ENCODE data around the gene SDF2. TPM values are rescaled to one million over a fixed set of nuclear protein-coding genes. Genes with fewer than 3 reads are reported as not detected.
"Not testable (repeated sequence)": the region's sequence is repeated elsewhere in the genome, so short reads cannot be mapped to it uniquely, and the experiment has no call there.

SDF2 gene
- total RNA-seq, 1 experiment from 2014 or later, result 39.7 TPM

GRCh38 chr17:28669918-28670317, 8.2 kb upstream of the SDF2 start:
- peaks cover 56% of the 10 kb centered on the region for H3K79me2 ChIP-seq (ENCODE audit: low read length)
- peaks cover 52% of the 10 kb centered on the region for H3K36me3 ChIP-seq (ENCODE audit: insufficient read depth, low read length)

GRCh38 chr17:28667870-28668269, 6.2 kb upstream of the SDF2 start:
- H3K36me3 ChIP-seq (ENCODE audit: insufficient read depth, low read length), result peaks cover 41% of the 10 kb centered on the region
- peaks cover 72% of the 10 kb centered on the region for H3K79me2 ChIP-seq (ENCODE audit: low read length)

More at GRCh38 chr17:28669918-28670317, 8.2 kb upstream of the SDF2 start:
- Histone ChIP-seq H3K9me3 (ENCODE audit: low read length) (no peaks in the 10 kb centered on the region), H3K4me3 (ENCODE audit: low read length) (no peak overlapping the region), H3K4me2 (ENCODE audit: low read depth, low read length, poor library complexity, severe bottlenecking) (no peak overlapping the region), H3K27me3 (ENCODE audit: low read length) (no peaks in the 10 kb centered on the region), H3K27ac (ENCODE audit: low read length) (no peak overlapping the region), H3K9me2 (replicated peaks; ENCODE audit: insufficient read depth, low read length) (no peaks in the 10 kb centered on the region), H2AFZ (ENCODE audit: low read length) (no peak overlapping the region), H3K4me1 (ENCODE audit: low read length) (peaks cover 14% of the 10 kb centered on the region), H4K20me1 (ENCODE audit: insufficient read depth, low read depth, low read length) (peaks cover 24% of the 10 kb centered on the region), H3K9ac (ENCODE audit: low read length) (no peak overlapping the region)
- DNase-seq, result no peak

GRCh38 chr17:28665994-28666393, 4.3 kb upstream of the SDF2 start:
- Histone ChIP-seq H3K4me1 (ENCODE audit: low read length) (peaks cover 37% of the 10 kb centered on the region), H3K36me3 (ENCODE audit: insufficient read depth, low read length) (peaks cover 28% of the 10 kb centered on the region), H4K20me1 (ENCODE audit: insufficient read depth, low read depth, low read length) (peaks cover 31% of the 10 kb centered on the region), H3K27me3 (ENCODE audit: low read length) (no peaks in the 10 kb centered on the region), H3K4me3 (ENCODE audit: low read length) (no peak overlapping the region), H3K9me2 (replicated peaks; ENCODE audit: insufficient read depth, low read length) (no peaks in the 10 kb centered on the region), H2AFZ (ENCODE audit: low read length) (no peak overlapping the region), H3K9ac (ENCODE audit: low read length) (no peak overlapping the region), H3K79me2 (ENCODE audit: low read length) (peaks cover 88% of the 10 kb centered on the region), H3K9me3 (ENCODE audit: low read length) (no peaks in the 10 kb centered on the region), H3K4me2 (ENCODE audit: low read depth, low read length, poor library complexity, severe bottlenecking) (peak overlapping the region; percentile 5), H3K27ac (ENCODE audit: low read length) (peak overlapping the region; percentile 97)
- peak; percentile 55 for DNase-seq

More at GRCh38 chr17:28667870-28668269, 6.2 kb upstream of the SDF2 start:
- Histone ChIP-seq H3K4me3 (ENCODE audit: low read length) (no peak overlapping the region), H3K9ac (ENCODE audit: low read length) (no peak overlapping the region), H3K4me2 (ENCODE audit: low read depth, low read length, poor library complexity, severe bottlenecking) (no peak overlapping the region), H3K4me1 (ENCODE audit: low read length) (peaks cover 34% of the 10 kb centered on the region), H3K9me3 (ENCODE audit: low read length) (no peaks in the 10 kb centered on the region), H4K20me1 (ENCODE audit: insufficient read depth, low read depth, low read length) (peaks cover 31% of the 10 kb centered on the region), H3K9me2 (replicated peaks; ENCODE audit: insufficient read depth, low read length) (no peaks in the 10 kb centered on the region), H3K27me3 (ENCODE audit: low read length) (no peaks in the 10 kb centered on the region), H2AFZ (ENCODE audit: low read length) (no peak overlapping the region), H3K27ac (ENCODE audit: low read length) (no peak overlapping the region)
- DNase-seq, result no peak

GRCh38 chr17:28663723-28664122, 2.0 kb upstream of the SDF2 start:
- H2AFZ ChIP-seq (ENCODE audit: low read length), result no peak overlapping the region
- H3K4me3 ChIP-seq (ENCODE audit: low read length), result peak overlapping the region; percentile 87
- H3K27ac ChIP-seq (ENCODE audit: low read length), result peak overlapping the region; percentile 97
- no peak for DNase-seq
- no peaks in the 10 kb centered on the region for H3K9me2 ChIP-seq (replicated peaks; ENCODE audit: insufficient read depth, low read length)
- H3K4me2 ChIP-seq (ENCODE audit: low read depth, low read length, poor library complexity, severe bottlenecking), result peak overlapping the region; percentile 85
- H3K79me2 ChIP-seq (ENCODE audit: low read length), result peaks cover 86% of the 10 kb centered on the region
- H3K4me1 ChIP-seq (ENCODE audit: low read length), result peaks cover 42% of the 10 kb centered on the region
- peak overlapping the region; percentile 94; the same call in 1 of the 2 replicates for H3K9ac ChIP-seq (ENCODE audit: low read length)
- H3K36me3 ChIP-seq (ENCODE audit: insufficient read depth, low read length), result peaks cover 29% of the 10 kb centered on the region
- peaks cover 27% of the 10 kb centered on the region for H4K20me1 ChIP-seq (ENCODE audit: insufficient read depth, low read depth, low read length)
- H3K27me3 ChIP-seq (ENCODE audit: low read length), result no peaks in the 10 kb centered on the region
- peaks cover 7% of the 10 kb centered on the region for H3K9me3 ChIP-seq (ENCODE audit: low read length)

GRCh38 chr17:28662527-28662829, 772 bp upstream of the SDF2 start:
- H3K4me2 ChIP-seq (ENCODE audit: low read depth, low read length, poor library complexity, severe bottlenecking), result peak overlapping the region; percentile 85
- H3K4me1 ChIP-seq (ENCODE audit: low read length), result peaks cover 42% of the 10 kb centered on the region
- peaks cover 18% of the 10 kb centered on the region for H4K20me1 ChIP-seq (ENCODE audit: insufficient read depth, low read depth, low read length)

GRCh38 chr17:28659497-28659881, 2.2 kb downstream of the SDF2 start:
- H3K9me3 ChIP-seq (ENCODE audit: low read length); H3K27ac ChIP-seq (ENCODE audit: low read length); H3K4me2 ChIP-seq (ENCODE audit: low read depth, low read length, poor library complexity, severe bottlenecking); DNase-seq; H4K20me1 ChIP-seq (ENCODE audit: insufficient read depth, low read depth, low read length); H2AFZ ChIP-seq (ENCODE audit: low read length); H3K9me2 ChIP-seq (replicated peaks; ENCODE audit: insufficient read depth, low read length); H3K27me3 ChIP-seq (ENCODE audit: low read length); H3K4me3 ChIP-seq (ENCODE audit: low read length); H3K9ac ChIP-seq (ENCODE audit: low read length): not testable (repeated sequence)
- Histone ChIP-seq H3K79me2 (ENCODE audit: low read length) (peaks cover 56% of the 10 kb centered on the region), H3K4me1 (ENCODE audit: low read length) (peaks cover 24% of the 10 kb centered on the region), H3K36me3 (ENCODE audit: insufficient read depth, low read length) (peaks cover 17% of the 10 kb centered on the region)

More at GRCh38 chr17:28662527-28662829, 772 bp upstream of the SDF2 start:
- H3K9me3 ChIP-seq (ENCODE audit: low read length), result peaks cover 7% of the 10 kb centered on the region
- peak overlapping the region; percentile 94 for H3K9ac ChIP-seq (ENCODE audit: low read length)
- H3K79me2 ChIP-seq (ENCODE audit: low read length), result peaks cover 78% of the 10 kb centered on the region
- H3K27me3 ChIP-seq (ENCODE audit: low read length), result no peaks in the 10 kb centered on the region
- peaks cover 27% of the 10 kb centered on the region for H3K36me3 ChIP-seq (ENCODE audit: insufficient read depth, low read length)
- H3K27ac ChIP-seq (ENCODE audit: low read length), result peak overlapping the region; percentile 97
- DNase-seq, result peak; percentile 47
- H2AFZ ChIP-seq (ENCODE audit: low read length), result no peak overlapping the region
- H3K9me2 ChIP-seq (replicated peaks; ENCODE audit: insufficient read depth, low read length), result no peaks in the 10 kb centered on the region
- peak overlapping the region; percentile 87 for H3K4me3 ChIP-seq (ENCODE audit: low read length)

- H3K27ac ChIP-seq (ENCODE audit: low read length); H2AFZ ChIP-seq (ENCODE audit: low read length); H4K20me1 ChIP-seq (ENCODE audit: insufficient read depth, low read depth, low read length); H3K9me3 ChIP-seq (ENCODE audit: low read length); DNase-seq; H3K9ac ChIP-seq (ENCODE audit: low read length); H3K9me2 ChIP-seq (replicated peaks; ENCODE audit: insufficient read depth, low read length); H3K4me2 ChIP-seq (ENCODE audit: low read depth, low read length, poor library complexity, severe bottlenecking); H3K4me3 ChIP-seq (ENCODE audit: low read length); H3K27me3 ChIP-seq (ENCODE audit: low read length): not testable (repeated sequence)
- Histone ChIP-seq H3K79me2 (ENCODE audit: low read length) (peaks cover 51% of the 10 kb centered on the region), H3K4me1 (ENCODE audit: low read length) (peaks cover 18% of the 10 kb centered on the region), H3K36me3 (ENCODE audit: insufficient read depth, low read length) (peaks cover 13% of the 10 kb centered on the region)
Observed at GRCh38 chr17:28658766-28659496, 2.8 kb downstream of the SDF2 start.

GRCh38 chr17:28658342-28658741, 3.4 kb downstream of the SDF2 start:
- not testable (repeated sequence) for H3K9ac ChIP-seq (ENCODE audit: low read length); H3K9me2 ChIP-seq (replicated peaks; ENCODE audit: insufficient read depth, low read length); H3K4me2 ChIP-seq (ENCODE audit: low read depth, low read length, poor library complexity, severe bottlenecking); DNase-seq; H3K4me3 ChIP-seq (ENCODE audit: low read length); H3K9me3 ChIP-seq (ENCODE audit: low read length); H3K27me3 ChIP-seq (ENCODE audit: low read length); H4K20me1 ChIP-seq (ENCODE audit: insufficient read depth, low read depth, low read length); H3K27ac ChIP-seq (ENCODE audit: low read length); H2AFZ ChIP-seq (ENCODE audit: low read length)
- Histone ChIP-seq H3K4me1 (ENCODE audit: low read length) (peaks cover 12% of the 10 kb centered on the region), H3K79me2 (ENCODE audit: low read length) (peaks cover 45% of the 10 kb centered on the region), H3K36me3 (ENCODE audit: insufficient read depth, low read length) (peaks cover 12% of the 10 kb centered on the region)

All from Karpas-422 (cell line).